GM19463 (cell line): ENCODE data around the gene LYSMD3.

Experiments used
- ATAC-seq: cut with Tn5 transposase; IDR thresholded peaks from one replicate; pipeline ENCODE4 v1.9.1; 2021; ENCODE audit warnings: mild to moderate bottlenecking, moderate library complexity; ENCODE audit not compliant: unreplicated experiment

LYSMD3 gene

GRCh38 chr5:90483206-90483605 is 46.2 kb downstream of the LYSMD3 start:
- ATAC-seq, result no peak

GRCh38 chr5:90480699-90481098 is 48.7 kb downstream of the LYSMD3 start:
- ATAC-seq, result no peak

GRCh38 chr5:90479611-90480385 is 49.6 kb downstream of the LYSMD3 start:
- ATAC-seq, result no peak

GRCh38 chr5:90477621-90478215 is 51.7 kb downstream of the LYSMD3 start:
- no peak for ATAC-seq

GRCh38 chr5:90477073-90477472 is 52.3 kb downstream of the LYSMD3 start:
- no peak for ATAC-seq

GRCh38 chr5:90476391-90476790 is 53.0 kb downstream of the LYSMD3 start:
- no peak for ATAC-seq

- ATAC-seq, result no peak
Observed at GRCh38 chr5:90475436-90475980, 53.9 kb downstream of the LYSMD3 start.

- ATAC-seq, result peak; percentile 78
Observed at GRCh38 chr5:90474235-90475107, 54.9 kb downstream of the LYSMD3 start, which contains the start of the genes MBLAC2 and POLR3G. Gene MBLAC2, minus strand, starts transcription at chr5:90474771. Its CDS starts 479 bp downstream, at chr5:90474292. Gene POLR3G, plus strand, starts transcription at chr5:90474864. Its CDS starts 10,704 bp downstream, at chr5:90485568.

- peak; percentile 10 for ATAC-seq
Observed at GRCh38 chr5:90473396-90474234, 55.8 kb downstream of the LYSMD3 start.

GRCh38 chr5:90472783-90473395 is 56.5 kb downstream of the LYSMD3 start:
- no peak for ATAC-seq
